Stimulated activated CD8-positive, alpha-beta memory T cell treated with anti-CD3 and anti-CD28 coated beads, Interleukin-12 subunit alpha, Interleukin-12 subunit beta, amount 100 ng/mL, for 4 hours (primary cell): ENCODE data around the gene HOXA9.

Experiments used
- DNase-seq: peaks from one replicate; pipeline ENCODE4 v3.0.0-alpha.2; 2020; ENCODE audit warnings: low read depth

HOXA9 gene

DNA sequence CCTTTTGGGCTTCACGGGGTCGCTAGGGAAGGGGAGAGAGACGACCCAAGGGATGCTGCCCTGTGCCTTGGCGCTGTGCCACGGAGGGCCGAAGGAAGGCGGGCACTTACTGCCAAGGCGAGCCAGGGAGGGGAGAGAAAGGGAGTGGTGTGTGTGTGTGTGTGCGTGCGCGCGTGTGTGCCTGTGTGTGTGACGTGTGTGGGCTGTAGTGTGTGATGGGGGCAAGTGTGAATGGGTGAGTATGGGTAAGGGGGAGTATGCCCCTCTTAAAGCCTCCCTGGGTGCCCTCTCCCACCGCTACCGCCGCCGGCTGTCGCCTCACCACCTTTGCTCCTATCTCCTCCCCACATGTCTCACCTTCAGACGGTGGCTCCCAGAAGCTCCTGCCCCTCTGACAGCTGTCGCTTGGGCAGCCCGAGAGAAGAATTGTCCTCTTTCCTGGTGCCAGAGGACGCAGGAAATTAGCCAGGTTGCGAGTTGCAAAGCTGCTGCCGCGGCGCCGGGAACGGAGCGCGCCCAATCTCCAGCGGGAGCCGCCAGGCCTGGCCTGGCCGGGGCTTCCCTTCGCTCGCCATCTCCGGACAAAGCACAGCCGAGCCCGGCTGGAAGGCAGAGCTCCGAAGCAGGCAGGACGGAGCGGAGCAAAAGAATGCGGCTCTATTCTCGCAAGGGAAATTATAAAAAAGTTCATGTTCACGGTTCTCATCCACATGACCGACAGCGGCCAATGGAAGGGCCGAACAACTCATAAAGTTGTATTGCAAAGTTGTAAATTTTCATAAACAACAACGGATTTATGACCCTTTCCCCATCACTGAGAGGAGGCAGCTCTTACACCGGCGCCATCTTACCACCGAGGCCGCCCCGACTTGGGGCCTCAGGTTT lies 13.2 kb downstream of the HOXA9 start, which contains the start of gene HOXA3:
TSS of gene HOXA3 (minus strand) at position 653 of the 885 bp plus-strand sequence. CDS start 41,943 bp downstream, outside the sequence.
- DNase-seq = no peak

DNA sequence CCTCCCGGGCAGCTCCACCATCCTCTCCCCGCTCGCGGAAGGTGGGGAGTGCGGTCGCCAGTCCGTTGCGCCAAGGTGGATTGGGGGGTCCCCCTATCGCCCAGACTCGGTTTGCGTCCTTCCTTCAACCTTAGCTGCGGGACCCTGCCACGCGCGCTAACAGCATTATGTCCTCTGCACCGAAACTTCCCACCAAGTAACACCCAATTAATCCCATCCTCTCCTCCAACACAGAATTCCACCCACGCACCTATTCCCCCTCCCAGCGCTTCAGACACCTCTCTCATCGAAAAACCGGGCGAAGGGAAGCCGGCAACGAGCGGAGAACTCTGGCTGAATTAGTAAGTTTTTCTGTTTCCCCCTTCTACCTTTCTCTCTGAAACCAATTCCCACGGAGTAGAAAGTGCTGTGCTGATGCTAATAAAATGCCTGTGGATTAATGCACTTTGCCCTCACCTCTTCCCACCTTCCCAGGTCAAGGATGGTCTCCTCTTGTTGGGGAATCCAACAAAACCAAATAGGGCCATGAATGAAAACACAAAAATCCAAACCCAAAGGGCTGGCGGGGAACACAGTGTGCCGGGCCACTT lies 13.9 kb downstream of the HOXA9 start:
- DNase-seq = no peak

DNA sequence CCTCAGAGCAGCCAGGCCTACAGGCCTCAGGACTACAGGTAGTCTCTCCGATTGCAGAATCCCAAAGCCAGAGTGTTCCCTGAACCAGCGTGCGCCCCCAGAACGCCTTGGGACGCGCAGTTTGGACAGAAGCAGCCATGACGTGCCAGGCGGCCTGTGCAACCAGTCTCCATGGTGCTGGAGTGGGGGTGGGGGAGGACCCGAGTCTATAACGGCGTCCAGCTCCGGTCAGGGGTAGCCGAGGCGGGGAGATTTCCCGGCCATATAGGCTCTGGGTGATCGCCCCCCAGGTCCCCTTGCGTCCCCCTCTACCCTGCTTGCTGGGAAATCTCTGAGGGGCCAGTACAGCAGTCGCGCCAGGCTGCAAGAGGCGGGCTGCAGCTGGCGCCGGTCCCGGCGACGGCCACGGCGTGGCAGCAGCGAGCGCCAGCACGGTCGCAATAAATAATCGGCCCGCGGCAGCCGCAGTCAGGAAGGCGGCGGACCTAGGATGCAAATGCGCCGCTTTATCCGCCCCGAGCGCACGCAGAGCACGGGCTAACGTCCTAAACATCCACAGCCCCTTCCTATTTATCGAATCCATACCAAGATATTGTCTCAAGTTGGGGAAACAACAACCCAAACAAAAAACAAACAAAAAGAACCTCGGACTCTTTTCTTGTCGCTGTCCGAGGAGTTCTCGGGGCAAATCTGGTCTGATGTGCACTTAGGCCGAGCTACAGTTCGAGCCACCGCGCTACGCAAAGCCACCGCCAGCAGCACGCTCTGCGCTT lies 14.6 kb downstream of the HOXA9 start:
- DNase-seq = no peak

DNA sequence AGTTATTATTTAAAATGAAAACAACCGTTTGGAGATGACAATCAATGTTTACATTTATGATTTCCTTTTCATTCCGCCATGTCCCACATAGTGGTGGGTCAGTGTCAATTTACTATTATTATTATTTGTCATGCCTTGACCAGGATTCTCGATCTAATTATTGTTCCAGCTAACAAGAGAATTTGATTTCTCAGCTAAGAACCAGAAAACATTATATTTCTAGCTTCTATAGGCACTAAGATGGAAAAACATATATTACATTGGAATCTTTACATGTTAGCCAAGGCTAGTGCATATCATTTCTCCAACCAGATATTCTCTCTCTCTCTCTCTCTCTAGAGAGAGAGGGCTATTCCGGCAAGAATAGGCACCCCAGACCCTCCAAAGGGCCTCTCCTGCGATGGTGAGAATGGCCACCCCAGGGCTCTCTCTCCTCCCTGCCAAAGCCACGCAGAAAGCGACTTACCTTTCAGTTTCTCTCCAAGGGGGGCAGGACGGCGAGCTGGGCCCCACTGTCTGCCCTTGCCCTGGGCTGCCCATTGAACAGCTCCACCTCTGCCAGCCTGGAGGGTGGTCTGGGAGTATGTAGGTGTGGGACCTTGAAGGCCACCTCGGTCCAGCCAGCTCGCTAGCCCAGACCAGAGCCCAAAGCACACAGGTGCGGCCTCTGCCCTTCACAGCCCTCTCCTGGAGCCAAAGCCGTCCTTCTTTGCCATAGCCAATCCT lies 15.3 kb downstream of the HOXA9 start:
- DNase-seq = no peak

DNA sequence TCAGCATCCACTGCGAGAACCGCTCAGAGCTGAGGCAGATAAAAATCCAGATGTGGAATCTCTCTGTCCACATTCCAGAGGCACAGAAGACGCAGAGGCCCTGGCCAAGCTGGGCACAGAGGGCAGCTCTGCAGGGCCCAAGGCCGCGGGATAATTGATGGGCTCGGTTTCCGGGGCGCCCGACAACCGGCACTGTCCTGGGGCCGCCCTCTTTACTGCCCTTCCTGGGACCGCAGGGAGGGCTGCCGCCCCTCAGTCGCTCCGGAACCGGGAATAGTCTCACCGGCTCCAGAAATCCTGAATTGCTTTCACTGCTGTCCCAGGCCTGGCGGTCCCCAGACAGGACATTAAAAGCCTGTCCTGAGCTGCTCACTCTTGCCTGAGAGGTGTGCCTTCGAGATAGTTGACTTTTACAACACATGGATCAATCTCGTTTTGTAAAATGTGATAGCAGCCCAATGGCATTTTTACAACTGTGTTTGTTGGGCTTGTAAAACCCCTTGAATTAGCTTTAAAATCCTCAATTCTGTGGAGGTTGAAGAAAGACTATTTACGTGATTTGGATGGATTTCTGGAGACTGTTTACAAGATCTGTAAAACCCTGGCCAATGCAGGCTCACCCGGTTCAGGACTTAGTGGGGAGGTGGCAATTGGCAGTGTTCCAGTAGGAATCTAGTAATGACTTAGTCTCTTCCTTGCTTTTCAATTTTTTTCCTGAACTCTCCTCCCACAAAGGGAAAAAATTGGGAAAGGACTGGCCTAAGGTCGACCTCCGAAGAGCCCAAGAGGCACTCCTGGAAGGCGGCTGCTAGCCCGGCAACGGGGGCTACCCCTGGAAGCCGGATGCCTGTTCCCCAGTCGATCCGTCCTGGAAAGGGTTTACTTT lies 16.3 kb downstream of the HOXA9 start:
- no peak for DNase-seq

DNA sequence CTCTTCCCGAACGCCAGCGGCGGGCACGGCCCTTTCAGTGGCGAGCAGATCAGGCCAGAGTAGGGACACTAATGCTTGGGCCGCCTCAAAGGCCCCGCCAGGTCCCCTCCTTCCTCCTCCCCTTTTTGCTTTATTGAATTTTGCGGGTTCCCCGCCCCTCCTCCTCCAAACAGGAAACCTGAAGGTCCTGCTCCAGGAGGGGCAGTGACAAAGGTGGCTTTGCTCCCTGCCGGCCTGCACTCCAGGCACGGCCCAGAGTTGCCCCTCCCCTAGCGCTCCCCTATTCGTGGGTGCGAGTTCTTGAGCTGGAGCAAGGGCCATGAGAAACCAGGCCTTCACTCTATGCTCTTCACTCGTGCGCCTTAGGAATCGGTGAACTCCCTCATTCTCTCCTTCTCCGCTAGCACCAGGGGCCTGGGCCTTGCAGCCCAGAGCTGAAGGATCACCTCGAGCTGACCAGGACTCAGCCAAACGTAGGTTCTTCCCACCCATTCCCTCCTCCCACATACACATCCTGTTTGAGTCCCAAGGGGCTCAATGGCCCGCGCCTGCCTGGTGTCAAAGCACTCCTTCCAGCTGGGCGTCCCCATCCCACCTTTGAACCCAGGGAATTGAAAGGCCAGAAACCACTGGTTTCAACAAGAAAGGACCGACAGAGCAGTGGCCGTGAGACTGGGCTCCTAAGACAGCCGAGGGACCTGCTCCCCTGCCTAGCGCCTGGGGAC lies 17.1 kb downstream of the HOXA9 start:
- no peak for DNase-seq

DNA sequence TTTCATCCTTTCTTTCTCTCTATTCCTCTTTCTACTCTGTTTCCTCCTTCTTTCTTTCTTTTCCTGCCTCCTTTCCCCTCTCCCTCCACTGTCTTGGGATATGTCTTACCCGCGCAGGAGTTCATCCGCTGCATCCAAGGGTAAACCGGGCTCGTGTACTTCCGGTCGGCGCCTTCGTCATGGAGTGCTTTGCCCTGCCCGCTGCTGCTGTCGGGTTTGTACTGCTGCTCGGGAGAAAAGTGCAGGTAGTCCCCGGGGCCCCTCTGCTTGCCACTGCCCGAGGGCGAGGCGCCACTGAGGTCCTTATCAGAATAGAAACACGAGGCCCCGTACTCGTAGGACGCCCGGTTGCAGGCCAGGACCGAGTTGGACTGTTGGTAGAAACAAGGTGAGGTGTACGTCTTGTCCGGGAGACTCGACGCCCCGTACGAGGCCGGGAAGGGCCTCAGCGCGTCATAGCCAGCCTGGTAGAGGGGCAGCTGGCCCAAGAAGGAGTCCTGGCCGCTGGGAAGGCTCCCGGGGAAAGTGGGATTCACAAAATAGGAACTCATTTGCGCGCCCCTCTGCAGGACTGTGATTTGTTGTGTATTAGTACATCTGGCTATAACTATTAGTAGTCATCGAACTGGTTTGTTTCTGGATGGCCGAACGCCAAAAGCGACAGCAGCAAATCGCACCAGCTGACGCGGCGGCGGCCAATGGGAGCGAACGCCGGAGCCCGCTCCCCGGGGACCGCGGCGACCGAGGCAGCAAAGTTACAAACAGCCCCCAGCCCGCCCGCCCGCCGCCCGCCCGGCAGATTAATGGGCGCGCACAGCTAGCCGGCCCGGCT lies 17.9 kb downstream of the HOXA9 start, which contains the start of gene HOXA6:
TSS of gene HOXA6 (minus strand) at position 576 of the 832 bp plus-strand sequence. CDS start at position 551, 25 bp downstream.
- DNase-seq = no peak

DNA sequence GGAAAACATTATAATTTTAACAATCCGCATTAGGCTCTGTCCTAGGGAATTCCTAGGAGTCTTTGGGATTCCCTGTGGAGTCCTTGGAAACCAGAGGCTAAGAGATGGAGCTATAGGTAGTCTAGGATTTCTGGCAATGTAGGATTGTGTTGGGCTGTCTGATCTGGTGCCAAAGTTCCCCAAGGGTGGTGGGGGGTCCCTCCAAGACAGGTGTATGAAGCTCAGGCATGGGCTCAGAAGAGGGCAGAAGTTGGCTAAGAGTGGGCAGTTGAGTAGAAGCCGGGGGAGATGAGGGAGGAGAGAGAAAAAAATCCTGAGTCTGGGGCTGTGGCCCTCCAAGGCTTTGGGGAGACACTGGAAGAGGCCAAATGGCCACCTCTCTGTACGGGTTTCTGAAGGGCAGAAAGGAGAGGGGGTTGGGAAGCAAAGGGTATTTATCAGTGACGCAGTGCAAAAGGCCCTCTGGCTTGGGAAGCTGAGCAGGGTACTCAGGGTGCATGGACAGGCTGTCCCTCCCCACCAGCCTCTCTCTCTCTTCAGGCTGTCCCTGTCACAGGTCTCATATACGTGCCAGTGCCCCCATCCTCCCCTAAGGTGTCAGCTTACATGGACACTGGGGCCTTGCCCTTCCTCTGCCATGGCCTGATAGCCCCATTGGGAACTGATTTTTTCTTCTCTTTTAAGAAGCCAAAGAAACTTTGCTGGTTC lies 18.7 kb downstream of the HOXA9 start:
- no peak for DNase-seq

DNA sequence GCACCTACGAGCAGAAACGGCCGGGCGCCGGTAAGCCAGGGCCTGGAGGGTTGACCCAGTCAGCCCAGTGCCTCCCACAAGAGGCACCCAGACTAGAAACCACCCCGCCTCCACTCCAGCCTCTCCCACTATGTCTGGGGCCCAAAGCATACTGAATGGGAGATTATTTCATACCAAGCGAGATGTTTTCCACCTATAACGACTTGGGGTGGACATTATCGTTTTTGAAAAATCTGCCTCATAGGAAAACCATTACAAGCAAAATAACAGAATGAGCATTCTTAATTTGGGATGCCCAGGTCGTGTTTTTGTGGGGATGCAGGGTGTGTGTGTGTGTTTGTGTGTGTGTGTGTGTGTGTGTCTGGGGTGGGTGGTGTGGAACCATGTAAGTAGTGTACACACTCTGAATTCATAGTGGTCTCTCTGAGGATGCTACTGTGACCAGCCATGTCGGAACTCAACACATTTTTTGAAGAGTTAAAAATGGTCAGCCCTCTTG lies 19.4 kb downstream of the HOXA9 start:
- DNase-seq = no peak

DNA sequence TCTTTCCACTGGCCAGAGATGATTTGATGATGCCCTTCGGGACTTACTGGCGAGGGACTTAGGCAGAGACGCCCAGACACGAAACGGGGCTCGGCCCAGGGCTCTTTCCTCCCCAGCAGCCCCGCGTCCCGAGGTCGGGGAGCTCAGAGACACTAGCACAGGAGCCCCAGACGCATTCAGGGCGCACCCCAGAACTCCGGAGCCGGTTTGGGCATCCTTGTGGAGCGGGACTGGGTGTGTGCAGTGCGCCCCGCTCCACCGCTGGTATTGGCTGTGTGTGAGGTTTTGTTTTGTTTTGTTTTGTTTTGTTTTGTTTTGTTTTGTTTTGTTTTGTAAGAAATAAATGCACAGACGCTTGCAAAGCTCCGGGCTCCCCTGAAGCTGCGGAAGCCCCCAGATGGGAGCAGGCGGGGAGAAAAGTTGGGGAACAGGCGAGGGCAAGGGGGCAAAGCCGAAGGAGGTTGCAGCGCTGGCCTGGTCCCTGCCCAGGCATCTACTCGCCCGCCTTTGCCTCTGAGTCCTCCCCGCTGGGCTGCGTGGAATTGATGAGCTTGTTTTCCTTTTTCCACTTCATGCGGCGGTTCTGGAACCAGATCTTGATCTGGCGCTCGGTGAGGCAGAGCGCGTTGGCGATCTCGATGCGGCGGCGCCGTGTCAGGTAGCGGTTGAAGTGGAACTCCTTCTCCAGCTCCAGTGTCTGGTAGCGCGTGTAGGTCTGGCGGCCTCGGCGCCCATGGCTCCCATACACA lies 20.0 kb downstream of the HOXA9 start:
- no peak for DNase-seq

DNA sequence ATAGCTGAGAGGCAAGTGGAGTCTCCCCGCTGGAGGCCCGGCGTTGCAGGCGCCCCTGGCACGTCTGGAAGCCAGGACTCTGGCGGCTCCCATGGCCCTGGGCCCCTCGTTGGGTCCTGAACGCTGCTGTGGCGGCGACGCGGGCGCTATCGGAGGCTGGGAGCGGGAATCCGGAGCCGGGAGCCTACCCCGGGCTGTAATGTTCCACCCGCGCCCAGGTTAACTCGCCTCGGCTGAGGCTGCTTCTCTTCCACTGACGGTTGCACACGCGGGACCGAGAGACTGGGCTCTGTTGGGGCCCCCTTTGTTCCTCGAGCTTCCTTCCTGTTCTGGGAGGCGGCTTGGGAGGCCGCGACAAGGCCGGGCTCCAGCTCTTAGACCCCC lies 20.6 kb downstream of the HOXA9 start:
- DNase-seq = no peak

DNA sequence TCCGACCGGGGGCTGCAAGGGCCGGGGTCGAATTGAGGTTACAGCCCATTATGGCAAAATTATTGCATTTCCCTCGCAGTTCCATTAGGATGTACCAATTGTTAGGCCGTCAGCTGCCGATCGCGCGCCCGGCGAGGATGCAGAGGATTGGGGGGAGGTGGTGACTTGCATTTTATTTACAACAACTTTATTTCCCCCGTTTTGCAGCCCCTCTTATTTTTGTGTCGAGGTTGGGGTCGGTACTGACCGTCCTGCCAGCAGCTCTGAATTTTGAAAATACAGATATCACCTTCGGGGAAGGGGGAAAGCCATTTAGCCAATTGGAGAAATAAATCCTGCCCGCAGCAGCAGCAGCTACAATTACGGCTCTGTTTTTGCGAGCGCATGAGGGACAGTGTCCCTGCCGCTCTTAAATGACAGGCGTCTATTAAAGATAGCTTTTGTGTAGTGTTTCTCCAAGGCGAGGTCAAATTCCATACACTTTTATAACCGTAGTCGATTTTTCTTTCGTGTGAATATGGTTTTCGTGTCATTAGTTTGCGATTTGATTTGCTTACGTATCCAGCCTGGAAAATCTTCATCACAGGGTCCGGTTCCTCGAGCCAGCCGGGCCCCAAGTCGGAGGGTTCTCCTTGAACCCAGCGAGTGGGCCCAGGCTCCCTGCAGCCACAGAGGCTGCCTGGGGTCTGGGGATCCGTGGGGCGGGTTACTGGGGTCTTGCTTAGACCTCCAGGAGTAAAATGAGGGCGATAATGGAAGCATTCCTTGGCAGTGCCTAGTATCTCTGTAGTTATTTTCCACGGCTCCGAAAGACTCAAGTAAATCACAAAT lies 21.2 kb downstream of the HOXA9 start:
- DNase-seq = no peak

DNA sequence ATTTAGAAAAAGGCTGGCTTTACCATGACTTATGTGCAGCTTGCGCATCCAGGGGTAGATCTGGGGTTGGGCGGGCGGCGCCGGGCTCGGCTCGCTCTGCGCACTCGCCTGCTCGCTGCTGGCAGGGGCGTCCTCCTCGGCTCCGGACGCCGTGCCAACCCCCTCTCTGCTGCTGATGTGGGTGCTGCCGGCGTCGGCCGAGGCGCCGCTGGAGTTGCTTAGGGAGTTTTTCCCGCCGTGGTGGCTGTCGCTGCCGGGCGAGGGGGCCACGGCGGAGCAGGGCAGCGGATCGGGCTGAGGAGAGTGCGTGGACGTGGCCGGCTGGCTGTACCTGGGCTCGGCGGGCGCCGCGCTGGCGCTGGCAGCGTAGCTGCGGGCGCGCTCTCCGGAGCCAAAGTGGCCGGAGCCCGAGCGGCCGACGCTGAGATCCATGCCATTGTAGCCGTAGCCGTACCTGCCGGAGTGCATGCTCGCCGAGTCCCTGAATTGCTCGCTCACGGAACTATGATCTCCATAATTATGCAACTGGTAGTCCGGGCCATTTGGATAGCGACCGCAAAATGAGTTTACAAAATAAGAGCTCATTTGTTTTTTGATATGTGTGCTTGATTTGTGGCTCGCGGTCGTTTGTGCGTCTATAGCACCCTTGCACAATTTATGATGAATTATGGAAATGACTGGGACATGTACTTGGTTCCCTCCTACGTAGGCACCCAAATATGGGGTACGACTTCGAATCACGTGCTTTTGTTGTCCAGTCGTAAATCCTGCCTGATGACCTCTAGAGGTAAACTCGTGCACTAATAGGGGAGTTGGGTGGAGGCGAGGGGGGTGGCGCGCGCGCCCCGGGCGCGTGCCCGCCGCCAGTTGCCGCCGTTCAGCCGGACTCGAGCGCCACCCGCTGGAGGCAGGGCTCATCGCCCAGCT lies 22.1 kb downstream of the HOXA9 start, which contains the start of gene HOXA5:
TSS of gene HOXA5 (minus strand) at position 659 of the 927 bp plus-strand sequence. CDS start at position 585, 74 bp downstream.
- no peak for DNase-seq

DNA sequence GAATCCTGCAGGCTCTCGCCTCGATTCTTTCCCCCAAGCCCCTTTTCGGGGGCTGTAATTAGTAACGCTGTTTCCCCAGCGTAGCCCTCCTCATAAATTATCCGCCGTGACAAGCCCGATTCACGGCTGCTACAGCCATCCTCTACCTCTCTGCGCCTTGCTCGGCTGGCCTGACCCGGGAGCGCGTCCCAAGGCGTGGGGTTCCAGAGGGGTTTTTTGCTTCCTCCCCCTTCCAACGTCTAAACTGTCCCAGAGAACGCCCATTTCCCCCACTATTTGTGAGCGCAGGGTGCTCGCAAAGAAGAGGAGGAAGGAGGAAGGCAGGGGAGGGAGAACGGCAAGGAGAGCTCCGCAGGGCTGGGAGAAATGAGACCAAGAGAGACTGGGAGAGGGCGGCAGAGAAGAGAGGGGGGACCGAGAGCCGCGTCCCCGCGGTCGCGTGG lies 22.7 kb downstream of the HOXA9 start:
- DNase-seq = no peak

DNA sequence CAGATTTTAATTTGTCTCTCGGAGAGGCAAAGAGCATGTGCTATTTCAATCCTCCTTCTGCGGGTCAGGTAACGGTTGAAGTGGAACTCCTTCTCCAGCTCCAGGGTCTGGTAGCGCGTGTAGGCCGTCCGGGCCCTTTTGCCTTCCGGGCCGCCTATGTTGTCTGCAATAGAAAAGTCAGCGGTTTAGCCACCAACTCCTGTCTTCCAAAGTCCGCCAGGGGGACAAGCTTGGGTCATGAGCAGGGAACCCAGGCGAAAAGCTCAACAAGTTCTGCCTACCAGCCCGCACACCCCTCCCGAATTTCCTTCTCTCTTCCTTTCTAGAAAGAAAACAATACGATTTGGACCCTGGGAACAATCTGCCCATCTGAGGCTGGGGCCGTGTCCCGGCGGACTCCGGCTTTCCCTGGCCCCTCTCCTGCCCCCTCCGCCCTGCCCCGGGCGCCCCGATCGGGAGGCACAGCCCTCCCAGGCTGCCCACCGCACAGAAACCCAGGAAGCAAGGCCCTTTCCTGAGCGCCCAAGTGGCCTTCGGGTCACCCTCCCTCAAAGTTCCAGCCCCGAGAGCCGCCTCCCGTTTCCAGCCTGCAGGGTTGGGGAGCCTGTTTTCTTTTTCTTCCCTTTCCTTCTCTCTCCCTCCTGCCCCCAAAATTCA lies 23.3 kb downstream of the HOXA9 start:
- no peak for DNase-seq
